ES-I3 (cell line): ENCODE data around the gene ZNF226.
"Not testable (repeated sequence)": the region's sequence is repeated elsewhere in the genome, so short reads cannot be mapped to it uniquely, and the experiment has no call there.

Experiments used
- H3K36me3 ChIP-seq: 2 replicates; pipeline ENCODE4 v1.6.1; 2013; ENCODE audit warnings: mild to moderate bottlenecking, low read length, control low read depth, moderate library complexity; ENCODE audit not compliant: insufficient read depth
- H3K4me1 ChIP-seq: 2 replicates; pipeline ENCODE4 v1.6.1; 2013; ENCODE audit warnings: mild to moderate bottlenecking, control low read depth, low read length; ENCODE audit not compliant: insufficient read depth
- H3K9ac ChIP-seq: 2 replicates; pipeline ENCODE4 v1.6.1; 2013; ENCODE audit warnings: low read depth, mild to moderate bottlenecking, low read length, moderate library complexity
- H3K9me3 ChIP-seq: 2 replicates; pipeline ENCODE4 v1.6.1; 2013; ENCODE audit warnings: mild to moderate bottlenecking, low read length, moderate library complexity; ENCODE audit not compliant: control insufficient read depth, insufficient read depth

ZNF226 gene

GRCh38 chr19:44190020-44190419 is 25.1 kb downstream of the ZNF226 start:
- no peaks in the 10 kb centered on the region for H3K36me3 ChIP-seq
- no peak overlapping the region for H3K9ac ChIP-seq
- H3K9me3 ChIP-seq = no peaks in the 10 kb centered on the region
- no peaks in the 10 kb centered on the region for H3K4me1 ChIP-seq

- H3K4me1 ChIP-seq = no peaks in the 10 kb centered on the region
- no peaks in the 10 kb centered on the region for H3K36me3 ChIP-seq
- H3K9me3 ChIP-seq = no peaks in the 10 kb centered on the region
- no peak overlapping the region for H3K9ac ChIP-seq
These were observed 27.2 kb downstream of the ZNF226 start for GRCh38 chr19:44192127-44192526.

GRCh38 chr19:44196772-44197171 is 31.9 kb downstream of the ZNF226 start:
- Histone ChIP-seq H3K9me3 (no peaks in the 10 kb centered on the region), H3K9ac (no peak overlapping the region)

GRCh38 chr19:44202470-44202869 is 37.6 kb downstream of the ZNF226 start:
- no peaks in the 10 kb centered on the region for H3K36me3 ChIP-seq
- no peak overlapping the region for H3K9ac ChIP-seq
- H3K4me1 ChIP-seq = no peaks in the 10 kb centered on the region
- H3K9me3 ChIP-seq = no peaks in the 10 kb centered on the region

More at GRCh38 chr19:44196772-44197171, 31.9 kb downstream of the ZNF226 start:
- no peaks in the 10 kb centered on the region for H3K4me1 ChIP-seq
- H3K36me3 ChIP-seq = no peaks in the 10 kb centered on the region

GRCh38 chr19:44202974-44203373 is 38.1 kb downstream of the ZNF226 start:
- no peaks in the 10 kb centered on the region for H3K36me3 ChIP-seq
- H3K9ac ChIP-seq = no peak overlapping the region
- H3K4me1 ChIP-seq = no peaks in the 10 kb centered on the region
- no peaks in the 10 kb centered on the region for H3K9me3 ChIP-seq

GRCh38 chr19:44203877-44204276 is 39.0 kb downstream of the ZNF226 start:
- not testable (repeated sequence) for H3K9me3 ChIP-seq, H3K36me3 ChIP-seq, H3K9ac ChIP-seq, H3K4me1 ChIP-seq

GRCh38 chr19:44204772-44205171 is 39.9 kb downstream of the ZNF226 start:
- Histone ChIP-seq H3K9ac (no peak overlapping the region), H3K4me1 (no peaks in the 10 kb centered on the region), H3K36me3 (no peaks in the 10 kb centered on the region), H3K9me3 (no peaks in the 10 kb centered on the region)

- peak overlapping the region; percentile 93 for H3K9ac ChIP-seq
- no peaks in the 10 kb centered on the region for H3K4me1 ChIP-seq
- H3K36me3 ChIP-seq = no peaks in the 10 kb centered on the region
- no peaks in the 10 kb centered on the region for H3K9me3 ChIP-seq
These were observed 42.4 kb downstream of the ZNF226 start for GRCh38 chr19:44207126-44207803.

- peaks cover 6% of the 10 kb centered on the region; the same call in 1 of the 2 replicates for H3K36me3 ChIP-seq
- no peaks in the 10 kb centered on the region for H3K9me3 ChIP-seq
- no peaks in the 10 kb centered on the region for H3K4me1 ChIP-seq
- H3K9ac ChIP-seq = peak within 1 kb of the TSS; percentile 82
These were observed 47.5 kb downstream of the ZNF226 start, which contains the start of gene ZNF227 for GRCh38 chr19:44212250-44212865. ZNF227 (plus strand) TSS chr19:44212532; CDS start chr19:44217793, 5,261 bp downstream.

- H3K9me3 ChIP-seq = no peaks in the 10 kb centered on the region
- no peaks in the 10 kb centered on the region for H3K4me1 ChIP-seq
- H3K9ac ChIP-seq = peak overlapping the region; percentile 82
- H3K36me3 ChIP-seq = peaks cover 8% of the 10 kb centered on the region; the same call in 1 of the 2 replicates
These were observed 48.0 kb downstream of the ZNF226 start for GRCh38 chr19:44212866-44213346.

GRCh38 chr19:44219926-44220325 is 55.0 kb downstream of the ZNF226 start:
- not testable (repeated sequence) for H3K9ac ChIP-seq, H3K9me3 ChIP-seq, H3K36me3 ChIP-seq, H3K4me1 ChIP-seq

- not testable (repeated sequence) for H3K4me1 ChIP-seq, H3K36me3 ChIP-seq, H3K9ac ChIP-seq, H3K9me3 ChIP-seq
These were observed 55.9 kb downstream of the ZNF226 start for GRCh38 chr19:44220761-44221160.

- not testable (repeated sequence) for H3K36me3 ChIP-seq, H3K9ac ChIP-seq, H3K9me3 ChIP-seq, H3K4me1 ChIP-seq
These were observed 56.4 kb downstream of the ZNF226 start for GRCh38 chr19:44221291-44221690.
